Measurements from ENCODE around the gene INPP5E. TPM values are rescaled to one million over a fixed set of nuclear protein-coding genes. Genes with fewer than 3 reads are reported as not detected.

INPP5E gene
- total RNA-seq, 1 donor, result 8.2 TPM

DNA sequence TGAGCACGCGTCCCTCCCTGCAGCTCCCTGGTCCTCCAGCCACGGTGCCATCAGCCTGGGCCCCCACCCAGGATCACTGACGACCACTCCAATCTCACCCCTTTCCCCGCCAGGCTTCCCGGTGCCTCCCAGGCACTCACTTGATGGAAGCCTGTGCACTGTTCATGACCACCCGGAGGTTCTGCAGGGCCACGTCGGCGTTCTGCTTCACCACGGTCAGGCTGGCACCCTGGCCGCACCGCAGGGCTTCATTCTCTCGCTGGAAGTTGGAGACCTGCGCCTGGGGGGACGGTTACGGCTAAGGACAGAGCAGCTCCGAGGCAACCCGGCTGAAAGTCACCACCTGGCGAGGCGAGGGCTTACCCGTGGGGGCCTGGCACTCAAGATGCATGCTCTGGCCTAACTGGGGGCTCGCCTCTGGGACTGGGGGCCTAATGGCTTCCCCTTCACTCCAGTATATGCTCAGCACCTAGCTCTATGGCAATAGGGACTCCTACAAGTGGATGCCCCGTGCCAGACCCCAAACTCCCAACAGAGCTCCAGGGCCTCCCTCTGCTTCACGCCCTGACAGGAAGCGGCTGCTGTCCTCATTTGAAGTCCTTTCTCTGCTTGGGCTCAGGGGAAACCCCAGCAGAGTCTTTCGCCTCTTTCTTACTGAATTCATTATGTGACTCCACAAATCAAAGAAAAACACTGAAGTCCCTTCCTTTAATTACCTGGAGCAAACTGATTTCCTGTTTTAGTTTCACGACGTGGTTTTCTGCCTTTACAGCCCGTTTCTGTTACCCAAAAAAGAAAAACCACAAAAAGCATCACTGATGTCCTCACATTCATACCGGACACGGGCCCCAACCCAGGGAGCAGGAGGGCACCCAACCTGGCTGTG, 35.5 kb downstream of the INPP5E start:
- no peak for DNase-seq (ENCODE audit: low read depth)
- TF ChIP-seq, protein P1, sequence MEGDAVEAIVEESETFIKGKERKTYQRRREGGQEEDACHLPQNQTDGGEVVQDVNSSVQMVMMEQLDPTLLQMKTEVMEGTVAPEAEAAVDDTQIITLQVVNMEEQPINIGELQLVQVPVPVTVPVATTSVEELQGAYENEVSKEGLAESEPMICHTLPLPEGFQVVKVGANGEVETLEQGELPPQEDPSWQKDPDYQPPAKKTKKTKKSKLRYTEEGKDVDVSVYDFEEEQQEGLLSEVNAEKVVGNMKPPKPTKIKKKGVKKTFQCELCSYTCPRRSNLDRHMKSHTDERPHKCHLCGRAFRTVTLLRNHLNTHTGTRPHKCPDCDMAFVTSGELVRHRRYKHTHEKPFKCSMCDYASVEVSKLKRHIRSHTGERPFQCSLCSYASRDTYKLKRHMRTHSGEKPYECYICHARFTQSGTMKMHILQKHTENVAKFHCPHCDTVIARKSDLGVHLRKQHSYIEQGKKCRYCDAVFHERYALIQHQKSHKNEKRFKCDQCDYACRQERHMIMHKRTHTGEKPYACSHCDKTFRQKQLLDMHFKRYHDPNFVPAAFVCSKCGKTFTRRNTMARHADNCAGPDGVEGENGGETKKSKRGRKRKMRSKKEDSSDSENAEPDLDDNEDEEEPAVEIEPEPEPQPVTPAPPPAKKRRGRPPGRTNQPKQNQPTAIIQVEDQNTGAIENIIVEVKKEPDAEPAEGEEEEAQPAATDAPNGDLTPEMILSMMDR (IDR thresholded peaks at IDR 0.05; ENCODE audit: insufficient read depth, low read depth, low read length), result no peak
- H3K4me3 ChIP-seq (ENCODE audit: low read depth, low read length), result no peak overlapping the region

DNA sequence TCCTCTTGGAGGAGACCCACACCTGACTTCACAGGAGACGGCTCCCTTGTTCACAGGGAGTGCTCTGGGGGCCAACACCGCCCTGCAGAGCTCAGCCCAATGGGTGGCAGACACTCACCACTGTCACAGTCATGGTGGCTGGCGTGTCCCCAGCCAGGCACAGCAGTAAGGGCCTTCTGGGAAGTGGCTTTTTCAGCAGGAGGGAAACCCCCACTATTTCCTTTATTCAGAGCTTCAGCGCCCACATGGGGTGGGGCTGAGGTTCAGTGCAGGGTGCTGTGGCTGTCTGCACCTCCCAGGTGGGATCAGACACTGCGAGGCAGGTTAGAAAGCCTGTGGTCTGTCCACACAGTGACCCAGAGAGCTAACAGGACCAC, 36.1 kb downstream of the INPP5E start:
- TF ChIP-seq, protein P1 (IDR thresholded peaks at IDR 0.05; ENCODE audit: insufficient read depth, low read depth, low read length), result no peak
- no peak overlapping the region for H3K4me3 ChIP-seq (ENCODE audit: low read depth, low read length)
- DNase-seq (ENCODE audit: low read depth), result no peak

DNA sequence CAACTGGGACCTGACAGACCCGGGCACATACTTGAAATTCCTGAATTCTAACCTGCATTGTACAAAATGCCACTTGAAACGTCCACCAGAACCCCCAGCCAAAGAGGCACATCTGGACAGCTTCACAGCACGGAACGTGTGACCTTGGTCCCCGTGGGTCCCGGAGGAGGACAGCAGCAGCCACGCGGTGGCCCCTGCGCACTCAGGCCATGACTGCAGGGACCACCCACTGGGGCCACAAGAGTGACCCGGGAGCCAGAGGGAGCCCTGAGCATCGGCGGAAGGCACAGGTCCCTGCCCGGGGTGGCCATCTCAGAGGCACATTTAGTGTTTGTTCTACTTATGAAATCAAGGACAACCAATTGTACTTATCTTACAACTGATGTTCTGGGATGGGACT, 37.6 kb downstream of the INPP5E start:
- DNase-seq (ENCODE audit: low read depth), result no peak
- H3K4me3 ChIP-seq (ENCODE audit: low read depth, low read length), result no peak overlapping the region
- TF ChIP-seq, protein P1 (IDR thresholded peaks at IDR 0.05; ENCODE audit: insufficient read depth, low read depth, low read length), result no peak

DNA sequence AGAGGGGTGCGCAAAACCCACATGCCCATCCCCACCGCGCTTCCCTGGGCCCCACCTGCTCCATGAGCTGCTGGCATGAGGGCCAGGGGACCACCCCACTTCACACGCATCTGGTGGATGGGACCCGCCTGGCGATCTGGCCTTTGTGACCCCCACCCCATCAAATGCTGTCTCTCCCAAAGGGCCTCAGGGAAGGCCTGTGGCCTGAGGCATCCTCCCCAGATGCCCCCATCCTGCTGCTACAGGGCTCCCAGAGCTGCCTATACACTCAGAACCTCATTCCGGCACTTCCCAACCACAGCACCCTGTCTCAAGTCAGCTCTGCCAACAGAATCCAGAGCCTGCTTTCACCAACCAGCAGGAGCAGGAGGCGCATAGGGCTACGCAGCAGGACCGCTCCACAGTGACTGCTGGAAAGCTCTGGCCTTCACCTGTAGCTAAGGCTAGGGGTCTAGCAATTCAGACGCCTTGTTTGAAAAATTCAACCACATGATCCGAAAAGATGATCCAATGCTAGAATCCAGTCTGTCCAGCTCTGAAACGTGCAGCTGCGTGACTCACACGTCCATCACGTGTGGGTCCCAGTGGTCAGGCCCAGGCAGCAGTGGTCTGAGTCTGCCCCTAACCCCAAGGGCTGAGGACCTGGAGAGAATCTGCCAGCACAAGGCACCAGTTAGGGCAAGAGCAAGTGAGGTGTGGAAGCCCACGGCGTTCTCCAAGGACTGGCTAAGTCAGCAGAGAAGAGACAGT, 38.3 kb downstream of the INPP5E start:
- TF ChIP-seq, protein P1 (IDR thresholded peaks at IDR 0.05; ENCODE audit: insufficient read depth, low read depth, low read length), result no peak
- no peak overlapping the region for H3K4me3 ChIP-seq (ENCODE audit: low read depth, low read length)
- DNase-seq (ENCODE audit: low read depth), result no peak

DNA sequence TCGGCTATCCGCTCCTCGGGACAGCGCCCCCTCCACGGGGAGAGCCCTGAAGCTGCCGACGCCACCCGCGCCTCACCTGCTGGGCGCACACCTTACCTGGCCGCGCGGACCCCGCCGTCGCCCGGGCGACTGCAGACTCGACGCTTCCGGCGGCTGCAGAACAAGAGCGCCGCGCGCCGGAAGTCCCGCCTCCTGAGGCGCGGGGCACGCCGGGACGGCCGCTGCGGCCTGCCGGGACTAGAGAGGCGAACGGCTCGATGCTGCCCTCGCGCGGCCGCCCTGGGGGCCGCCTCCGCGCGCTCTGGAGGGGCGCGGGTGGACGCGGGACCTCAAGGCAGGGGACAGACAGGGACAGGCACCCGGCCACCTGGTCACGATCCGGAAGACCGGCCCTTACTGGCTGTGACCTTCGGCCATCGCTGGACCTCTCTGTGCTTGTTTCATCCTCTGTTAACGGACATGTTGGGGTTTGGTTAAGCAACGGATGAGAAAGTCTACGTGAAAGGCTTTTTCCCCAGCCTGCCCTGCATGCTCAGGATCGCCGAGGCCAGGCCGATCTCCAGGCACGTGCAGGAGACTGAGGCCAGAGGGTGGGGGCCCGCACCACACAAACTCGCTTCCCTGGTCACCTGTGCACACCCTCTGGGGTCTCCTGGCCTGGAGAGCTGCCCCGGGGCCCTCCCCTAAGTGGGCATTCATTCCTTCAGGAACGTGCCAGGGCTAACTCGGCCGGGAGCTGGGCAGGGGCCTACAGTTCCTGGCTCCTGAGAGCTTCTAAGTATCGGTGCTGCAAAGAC, 39.4 kb downstream of the INPP5E start, which contains the start of gene SNAPC4:
Gene SNAPC4 (minus strand): TSS at position 133 of the 797 bp plus-strand sequence. CDS start 1,742 bp downstream, outside the sequence.
- DNase-seq (ENCODE audit: low read depth), result peak; percentile 79
- TF ChIP-seq, protein P1 (IDR thresholded peaks at IDR 0.05; ENCODE audit: insufficient read depth, low read depth, low read length), result peak; percentile 75

More for the DNA sequence above, 39.4 kb downstream of the INPP5E start, which contains the start of gene SNAPC4:
- H3K4me3 ChIP-seq (ENCODE audit: low read depth, low read length), result peak within 1 kb of the TSS; percentile 74

Data from fibroblast of villous mesenchyme (primary cell).